ENCODE measurements around the gene SPATA9.

The SPATA9 gene

DNA sequence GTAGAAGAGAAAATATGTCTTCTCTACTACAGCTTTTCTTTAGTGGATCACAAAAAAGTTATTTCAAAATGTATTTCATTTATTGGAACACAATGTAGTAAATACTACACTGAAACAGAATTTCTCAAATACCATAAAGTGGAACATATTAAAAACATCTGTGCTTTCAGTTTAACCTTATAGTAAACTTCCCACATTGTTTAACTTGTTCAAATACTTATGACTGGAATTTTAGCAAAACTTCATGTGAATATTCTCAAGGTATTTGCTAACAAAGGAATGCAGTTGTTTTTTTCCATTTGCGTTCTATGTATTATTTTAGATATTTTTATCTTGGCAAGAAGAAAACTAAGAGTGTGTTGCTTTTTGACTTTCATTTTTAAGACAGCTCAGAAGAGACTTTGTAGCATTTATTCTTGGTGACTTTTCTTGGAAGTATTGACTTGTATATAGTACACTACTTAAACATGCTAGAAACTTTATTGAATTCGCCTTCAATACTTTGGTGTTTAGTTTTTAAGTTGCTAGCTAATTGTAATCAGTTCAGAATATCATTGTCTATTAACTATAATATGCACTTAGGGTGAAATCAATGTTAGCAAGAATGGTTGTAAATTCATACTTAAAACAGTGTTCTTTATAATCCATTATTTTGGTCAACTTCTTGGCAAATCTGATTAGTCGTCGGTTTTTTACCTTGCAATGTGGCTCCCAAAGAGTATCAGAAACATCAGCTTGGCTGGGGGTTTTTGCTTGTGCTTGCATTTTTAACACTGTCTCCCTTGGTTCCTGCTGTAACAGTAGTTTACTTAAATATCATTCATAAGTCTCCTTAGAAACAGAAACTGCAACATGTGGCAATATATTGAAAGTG is 43.4 kb upstream of the SPATA9 start:
- peaks cover 9% of the 10 kb centered on the region for H3K4me1 ChIP-seq (ENCODE audit: control insufficient read depth, insufficient read depth, low read length)
- H3K36me3 ChIP-seq (ENCODE audit: control insufficient read depth in 2 of 2, insufficient read depth in 1 of 2, low read length in 2 of 2), result no peaks in the 10 kb centered on the region
- ChIA-PET POLR2A (interaction anchor here (1.8 kb wide), 1 partner anchor 79 kb away, joined by 4 read pairs; the partner anchor contains the start of gene RFESD), CTCF (interaction anchor here (0.6 to 1.5 kb wide), 3 partner anchors 55 to 424 kb away, joined by 4 read pairs; no protein-coding TSS in a partner anchor)
- H3K27ac ChIP-seq (ENCODE audit: extremely low read depth, low read depth, low read length), result no peak overlapping the region
- TF ChIP-seq ZFHX2 (tag by site-specific recombination; conservative IDR thresholded peaks at IDR 0.05), result no peak
- TF ChIP-seq, protein P1, sequence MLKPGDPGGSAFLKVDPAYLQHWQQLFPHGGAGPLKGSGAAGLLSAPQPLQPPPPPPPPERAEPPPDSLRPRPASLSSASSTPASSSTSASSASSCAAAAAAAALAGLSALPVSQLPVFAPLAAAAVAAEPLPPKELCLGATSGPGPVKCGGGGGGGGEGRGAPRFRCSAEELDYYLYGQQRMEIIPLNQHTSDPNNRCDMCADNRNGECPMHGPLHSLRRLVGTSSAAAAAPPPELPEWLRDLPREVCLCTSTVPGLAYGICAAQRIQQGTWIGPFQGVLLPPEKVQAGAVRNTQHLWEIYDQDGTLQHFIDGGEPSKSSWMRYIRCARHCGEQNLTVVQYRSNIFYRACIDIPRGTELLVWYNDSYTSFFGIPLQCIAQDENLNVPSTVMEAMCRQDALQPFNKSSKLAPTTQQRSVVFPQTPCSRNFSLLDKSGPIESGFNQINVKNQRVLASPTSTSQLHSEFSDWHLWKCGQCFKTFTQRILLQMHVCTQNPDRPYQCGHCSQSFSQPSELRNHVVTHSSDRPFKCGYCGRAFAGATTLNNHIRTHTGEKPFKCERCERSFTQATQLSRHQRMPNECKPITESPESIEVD (tag by site-specific recombination; IDR thresholded peaks at IDR 0.05), result 0 out of 2 replicates have a peak, but pooled peaks have one; percentile 44
- TF ChIP-seq ZNF791 (tag by site-specific recombination; IDR thresholded peaks at IDR 0.05), result no peak
- TF ChIP-seq ZNF514 (tag by site-specific recombination; IDR thresholded peaks at IDR 0.05), result no peak
- no peak overlapping the region for H3K4me3 ChIP-seq (ENCODE audit: low read depth, low read length)
- H3K9me3 ChIP-seq (ENCODE audit: control insufficient read depth, insufficient read depth, low read depth, low read length), result no peaks in the 10 kb centered on the region

DNA sequence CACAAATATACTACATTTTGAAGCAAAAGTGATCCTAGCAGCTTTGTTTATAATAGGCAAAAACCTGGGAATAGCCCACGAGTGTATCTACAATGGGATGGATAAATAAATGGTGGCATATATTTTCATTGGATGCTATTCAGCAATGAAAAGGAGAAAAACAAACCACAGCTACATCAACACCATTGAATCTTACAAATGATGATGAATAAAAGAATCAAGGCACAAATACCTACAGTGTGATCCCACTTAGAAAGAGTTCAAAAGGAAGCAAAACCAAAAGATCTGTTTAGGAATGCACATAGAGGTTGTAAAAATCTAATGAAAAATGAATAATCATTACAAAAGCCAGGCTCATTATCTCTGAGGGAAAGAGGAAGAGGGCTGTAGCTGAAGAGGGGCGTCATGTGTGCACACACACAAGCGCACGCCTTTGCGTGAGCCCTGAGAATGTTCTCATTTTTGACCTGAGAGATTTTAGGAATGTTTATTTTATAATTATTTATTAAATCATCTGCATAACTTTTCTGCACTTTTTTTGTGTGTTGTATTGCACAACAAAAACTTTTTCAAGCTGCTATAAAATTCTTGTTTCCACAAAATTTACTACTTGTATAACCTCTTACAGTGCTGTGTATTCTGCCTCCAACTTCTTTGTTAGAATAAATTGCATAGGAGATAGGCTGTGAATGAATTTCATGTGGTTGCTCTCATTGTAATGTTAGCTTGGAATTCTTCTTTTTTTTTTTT is 42.5 kb upstream of the SPATA9 start:
- Histone ChIP-seq H3K36me3 (ENCODE audit: control insufficient read depth in 2 of 2, insufficient read depth in 1 of 2, low read length in 2 of 2) (no peaks in the 10 kb centered on the region), H3K4me3 (ENCODE audit: low read depth, low read length) (no peak overlapping the region), H3K9me3 (ENCODE audit: control insufficient read depth, insufficient read depth, low read depth, low read length) (no peaks in the 10 kb centered on the region), H3K4me1 (ENCODE audit: control insufficient read depth, insufficient read depth, low read length) (peaks cover 7% of the 10 kb centered on the region), H3K27ac (ENCODE audit: extremely low read depth, low read depth, low read length) (no peak overlapping the region)
- POLR2A ChIA-PET, result interaction anchor here (1.8 kb wide), 1 partner anchor 79 kb away, joined by 4 read pairs; the partner anchor contains the start of gene RFESD
- CTCF ChIA-PET, result interaction anchor here (0.6 to 1.5 kb wide), 3 partner anchors 61 to 423 kb away, joined by 3 to 4 read pairs (median 4); no protein-coding TSS in a partner anchor
- TF ChIP-seq, protein P2, sequence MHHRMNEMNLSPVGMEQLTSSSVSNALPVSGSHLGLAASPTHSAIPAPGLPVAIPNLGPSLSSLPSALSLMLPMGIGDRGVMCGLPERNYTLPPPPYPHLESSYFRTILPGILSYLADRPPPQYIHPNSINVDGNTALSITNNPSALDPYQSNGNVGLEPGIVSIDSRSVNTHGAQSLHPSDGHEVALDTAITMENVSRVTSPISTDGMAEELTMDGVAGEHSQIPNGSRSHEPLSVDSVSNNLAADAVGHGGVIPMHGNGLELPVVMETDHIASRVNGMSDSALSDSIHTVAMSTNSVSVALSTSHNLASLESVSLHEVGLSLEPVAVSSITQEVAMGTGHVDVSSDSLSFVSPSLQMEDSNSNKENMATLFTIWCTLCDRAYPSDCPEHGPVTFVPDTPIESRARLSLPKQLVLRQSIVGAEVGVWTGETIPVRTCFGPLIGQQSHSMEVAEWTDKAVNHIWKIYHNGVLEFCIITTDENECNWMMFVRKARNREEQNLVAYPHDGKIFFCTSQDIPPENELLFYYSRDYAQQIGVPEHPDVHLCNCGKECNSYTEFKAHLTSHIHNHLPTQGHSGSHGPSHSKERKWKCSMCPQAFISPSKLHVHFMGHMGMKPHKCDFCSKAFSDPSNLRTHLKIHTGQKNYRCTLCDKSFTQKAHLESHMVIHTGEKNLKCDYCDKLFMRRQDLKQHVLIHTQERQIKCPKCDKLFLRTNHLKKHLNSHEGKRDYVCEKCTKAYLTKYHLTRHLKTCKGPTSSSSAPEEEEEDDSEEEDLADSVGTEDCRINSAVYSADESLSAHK (tag by site-specific recombination; IDR thresholded peaks at IDR 0.05), result no peak
- TF ChIP-seq ZNF175 (tag by site-specific recombination; IDR thresholded peaks at IDR 0.05), result no peak
- TF ChIP-seq ZNF510 (tag by site-specific recombination; IDR thresholded peaks at IDR 0.05; ENCODE audit: insufficient replicate concordance), result no peak
- TF ChIP-seq ZNF169 (tag by site-specific recombination; IDR thresholded peaks at IDR 0.05), result no peak
- no peak for TF ChIP-seq ZNF155 (tag by site-specific recombination; IDR thresholded peaks at IDR 0.05)
- TF ChIP-seq ZNF768 (tag by site-specific recombination; IDR thresholded peaks at IDR 0.05), result no peak
- TF ChIP-seq, protein P3, sequence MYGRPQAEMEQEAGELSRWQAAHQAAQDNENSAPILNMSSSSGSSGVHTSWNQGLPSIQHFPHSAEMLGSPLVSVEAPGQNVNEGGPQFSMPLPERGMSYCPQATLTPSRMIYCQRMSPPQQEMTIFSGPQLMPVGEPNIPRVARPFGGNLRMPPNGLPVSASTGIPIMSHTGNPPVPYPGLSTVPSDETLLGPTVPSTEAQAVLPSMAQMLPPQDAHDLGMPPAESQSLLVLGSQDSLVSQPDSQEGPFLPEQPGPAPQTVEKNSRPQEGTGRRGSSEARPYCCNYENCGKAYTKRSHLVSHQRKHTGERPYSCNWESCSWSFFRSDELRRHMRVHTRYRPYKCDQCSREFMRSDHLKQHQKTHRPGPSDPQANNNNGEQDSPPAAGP (tag by site-specific recombination; IDR thresholded peaks at IDR 0.05), result no peak
- TF ChIP-seq, protein P4, sequence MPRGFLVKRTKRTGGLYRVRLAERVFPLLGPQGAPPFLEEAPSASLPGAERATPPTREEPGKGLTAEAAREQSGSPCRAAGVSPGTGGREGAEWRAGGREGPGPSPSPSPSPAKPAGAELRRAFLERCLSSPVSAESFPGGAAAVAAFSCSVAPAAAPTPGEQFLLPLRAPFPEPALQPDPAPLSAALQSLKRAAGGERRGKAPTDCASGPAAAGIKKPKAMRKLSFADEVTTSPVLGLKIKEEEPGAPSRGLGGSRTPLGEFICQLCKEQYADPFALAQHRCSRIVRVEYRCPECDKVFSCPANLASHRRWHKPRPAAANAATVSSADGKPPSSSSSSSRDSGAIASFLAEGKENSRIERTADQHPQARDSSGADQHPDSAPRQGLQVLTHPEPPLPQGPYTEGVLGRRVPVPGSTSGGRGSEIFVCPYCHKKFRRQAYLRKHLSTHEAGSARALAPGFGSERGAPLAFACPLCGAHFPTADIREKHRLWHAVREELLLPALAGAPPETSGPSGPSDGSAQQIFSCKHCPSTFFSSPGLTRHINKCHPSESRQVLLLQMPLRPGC (tag by site-specific recombination; IDR thresholded peaks at IDR 0.05), result no peak
- TF ChIP-seq, protein P5, sequence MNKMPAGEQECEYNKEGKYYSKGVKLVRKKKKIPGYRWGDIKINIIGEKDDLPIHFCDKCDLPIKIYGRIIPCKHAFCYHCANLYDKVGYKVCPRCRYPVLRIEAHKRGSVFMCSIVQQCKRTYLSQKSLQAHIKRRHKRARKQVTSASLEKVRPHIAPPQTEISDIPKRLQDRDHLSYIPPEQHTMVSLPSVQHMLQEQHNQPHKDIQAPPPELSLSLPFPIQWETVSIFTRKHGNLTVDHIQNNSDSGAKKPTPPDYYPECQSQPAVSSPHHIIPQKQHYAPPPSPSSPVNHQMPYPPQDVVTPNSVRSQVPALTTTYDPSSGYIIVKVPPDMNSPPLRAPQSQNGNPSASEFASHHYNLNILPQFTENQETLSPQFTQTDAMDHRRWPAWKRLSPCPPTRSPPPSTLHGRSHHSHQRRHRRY (tag by site-specific recombination; IDR thresholded peaks at IDR 0.05), result no peak
- TF ChIP-seq, protein P6, sequence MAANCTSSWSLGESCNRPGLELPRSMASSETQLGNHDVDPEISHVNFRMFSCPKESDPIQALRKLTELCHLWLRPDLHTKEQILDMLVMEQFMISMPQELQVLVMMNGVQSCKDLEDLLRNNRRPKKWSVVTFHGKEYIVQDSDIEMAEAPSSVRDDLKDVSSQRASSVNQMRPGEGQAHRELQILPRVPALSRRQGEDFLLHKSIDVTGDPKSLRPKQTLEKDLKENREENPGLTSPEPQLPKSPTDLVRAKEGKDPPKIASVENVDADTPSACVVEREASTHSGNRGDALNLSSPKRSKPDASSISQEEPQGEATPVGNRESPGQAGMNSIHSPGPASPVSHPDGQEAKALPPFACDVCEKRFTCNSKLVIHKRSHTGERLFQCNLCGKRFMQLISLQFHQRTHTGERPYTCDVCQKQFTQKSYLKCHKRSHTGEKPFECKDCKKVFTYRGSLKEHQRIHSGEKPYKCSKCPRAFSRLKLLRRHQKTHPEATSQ (tag by site-specific recombination; IDR thresholded peaks at IDR 0.05), result no peak
